ENCODE results near the gene GET4.

The GET4 gene

DNA sequence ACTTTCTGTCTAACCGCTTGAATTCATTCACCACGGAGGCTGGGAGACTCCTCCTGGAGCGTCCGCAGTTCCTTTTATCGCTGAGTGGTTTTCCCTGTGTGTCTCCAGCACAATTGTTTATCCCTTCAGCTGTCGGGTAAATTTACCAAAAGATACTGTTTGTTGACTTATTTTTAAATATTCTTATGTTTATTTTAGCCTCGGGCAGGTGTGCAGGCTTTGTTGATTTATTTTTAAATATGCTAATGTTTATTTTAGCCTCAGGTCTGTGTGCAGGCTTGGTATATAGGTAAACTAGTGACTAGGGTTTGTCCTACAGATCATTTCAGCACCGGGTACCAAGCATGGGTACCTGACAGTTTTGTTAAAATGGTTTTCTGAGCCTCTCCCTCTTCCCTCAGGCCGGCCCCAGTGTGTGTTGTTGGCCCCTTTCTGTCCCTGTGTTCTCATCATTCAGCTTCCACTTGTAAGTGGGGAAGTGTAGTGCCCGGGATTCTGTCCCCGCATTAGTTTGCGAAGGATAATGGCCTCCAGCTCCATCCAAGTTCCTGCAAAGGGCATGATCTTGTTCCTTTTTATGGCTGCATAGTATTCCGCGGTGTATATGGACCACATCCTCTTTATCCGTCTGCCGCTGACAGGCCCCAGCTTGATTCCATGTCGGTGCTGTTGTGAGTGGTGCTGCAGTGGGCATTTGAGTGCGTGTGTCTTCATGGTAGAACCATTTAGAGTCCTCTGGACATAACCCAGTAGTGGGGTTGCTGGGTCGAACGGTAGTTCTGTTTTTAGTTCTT, 5.3 kb downstream of the GET4 start:
- no peak for DNase-seq (ENCODE audit: low read depth)
- H3K4me3 ChIP-seq (ENCODE audit: low read depth, low read length), result no peak overlapping the region
- TF ChIP-seq, protein P1, sequence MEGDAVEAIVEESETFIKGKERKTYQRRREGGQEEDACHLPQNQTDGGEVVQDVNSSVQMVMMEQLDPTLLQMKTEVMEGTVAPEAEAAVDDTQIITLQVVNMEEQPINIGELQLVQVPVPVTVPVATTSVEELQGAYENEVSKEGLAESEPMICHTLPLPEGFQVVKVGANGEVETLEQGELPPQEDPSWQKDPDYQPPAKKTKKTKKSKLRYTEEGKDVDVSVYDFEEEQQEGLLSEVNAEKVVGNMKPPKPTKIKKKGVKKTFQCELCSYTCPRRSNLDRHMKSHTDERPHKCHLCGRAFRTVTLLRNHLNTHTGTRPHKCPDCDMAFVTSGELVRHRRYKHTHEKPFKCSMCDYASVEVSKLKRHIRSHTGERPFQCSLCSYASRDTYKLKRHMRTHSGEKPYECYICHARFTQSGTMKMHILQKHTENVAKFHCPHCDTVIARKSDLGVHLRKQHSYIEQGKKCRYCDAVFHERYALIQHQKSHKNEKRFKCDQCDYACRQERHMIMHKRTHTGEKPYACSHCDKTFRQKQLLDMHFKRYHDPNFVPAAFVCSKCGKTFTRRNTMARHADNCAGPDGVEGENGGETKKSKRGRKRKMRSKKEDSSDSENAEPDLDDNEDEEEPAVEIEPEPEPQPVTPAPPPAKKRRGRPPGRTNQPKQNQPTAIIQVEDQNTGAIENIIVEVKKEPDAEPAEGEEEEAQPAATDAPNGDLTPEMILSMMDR (IDR thresholded peaks at IDR 0.05; ENCODE audit: low read depth, low read length, missing control alignments), result no peak

DNA sequence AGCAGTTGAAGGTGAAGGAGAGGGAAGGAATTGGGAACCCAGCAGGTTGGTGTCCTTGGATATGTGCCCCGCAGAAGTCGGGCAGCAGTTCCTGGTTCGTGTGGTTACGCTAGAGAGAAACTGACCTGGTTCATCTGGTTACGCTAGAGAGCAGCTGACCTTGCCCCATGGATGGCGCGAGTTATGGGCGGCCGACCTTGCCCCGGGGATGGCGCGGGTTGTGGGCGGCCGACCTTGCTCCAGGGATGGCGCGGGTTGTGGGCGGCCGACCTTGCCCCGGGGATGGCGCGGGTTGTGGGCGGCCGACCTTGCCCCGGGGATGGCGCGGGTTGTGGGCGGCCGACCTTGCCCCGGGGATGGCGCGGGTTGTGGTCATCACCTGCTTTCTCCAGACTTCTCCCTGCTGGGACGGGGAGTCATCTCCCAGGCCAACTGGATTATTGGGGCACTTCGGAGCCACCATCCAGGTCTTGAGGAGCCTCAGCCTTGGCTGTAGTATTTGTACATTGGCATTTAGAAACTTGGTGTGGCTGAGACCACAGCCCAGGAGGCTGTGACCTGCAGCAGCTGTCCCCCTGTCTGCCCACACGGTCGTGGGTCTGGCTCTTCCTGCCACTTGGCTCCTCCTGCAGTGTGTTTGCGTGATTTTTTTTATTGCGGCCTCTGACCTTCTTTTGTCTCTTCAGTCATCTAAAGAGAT, 6.1 kb downstream of the GET4 start:
- no peak for DNase-seq (ENCODE audit: low read depth)
- TF ChIP-seq, protein P1 (IDR thresholded peaks at IDR 0.05; ENCODE audit: low read depth, low read length, missing control alignments), result no peak
- H3K4me3 ChIP-seq (ENCODE audit: low read depth, low read length), result no peak overlapping the region

DNA sequence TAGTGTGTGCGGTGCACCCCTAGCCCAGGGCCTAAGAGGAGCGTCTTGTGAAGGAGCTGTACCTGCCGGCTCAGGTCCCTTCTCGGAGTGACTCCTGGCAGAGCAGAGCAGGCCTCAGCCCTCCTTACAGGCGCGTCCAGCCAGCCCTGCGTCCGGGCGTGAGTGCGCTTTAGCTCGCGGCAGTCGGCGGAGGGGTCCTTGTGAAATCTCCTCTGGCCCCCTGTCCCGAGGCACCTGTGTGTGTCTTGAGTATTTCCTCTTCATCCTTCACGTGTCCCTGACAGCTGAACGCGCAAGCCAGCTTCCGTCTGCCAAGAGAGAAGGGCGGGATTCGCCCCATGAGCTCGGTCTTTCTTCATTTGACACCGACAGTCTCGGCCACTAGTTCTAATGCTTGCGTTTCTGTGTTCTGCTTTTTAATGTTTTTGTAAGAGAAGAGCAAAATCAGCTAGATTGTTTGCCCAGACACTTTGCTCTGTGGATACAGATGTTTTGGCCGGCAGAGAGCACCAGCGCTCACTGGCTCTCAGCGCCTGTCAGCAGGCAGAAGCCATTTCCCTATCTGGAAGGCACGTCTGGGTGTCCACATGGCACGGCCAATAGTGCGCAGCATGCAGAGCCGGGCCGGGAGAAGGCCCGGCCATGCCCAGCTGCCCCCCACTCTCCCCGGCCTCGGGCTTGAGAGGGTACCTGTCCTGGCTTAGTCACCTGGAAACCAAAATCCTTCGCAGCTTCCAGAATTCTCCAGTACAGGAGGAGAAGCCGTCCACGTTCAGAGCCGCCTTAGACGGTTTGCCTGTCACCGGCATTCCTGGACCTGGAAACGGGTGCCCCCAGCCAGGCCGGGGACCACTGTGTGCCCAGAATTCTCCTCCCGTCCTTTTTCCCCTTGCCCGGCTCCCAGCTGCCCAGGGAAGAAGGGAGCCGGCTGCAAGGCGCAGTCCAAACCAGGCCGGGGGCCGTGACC, 7.0 kb downstream of the GET4 start:
- DNase-seq (ENCODE audit: low read depth), result no peak
- no peak overlapping the region for H3K4me3 ChIP-seq (ENCODE audit: low read depth, low read length)
- TF ChIP-seq, protein P1 (IDR thresholded peaks at IDR 0.05; ENCODE audit: low read depth, low read length, missing control alignments), result no peak

DNA sequence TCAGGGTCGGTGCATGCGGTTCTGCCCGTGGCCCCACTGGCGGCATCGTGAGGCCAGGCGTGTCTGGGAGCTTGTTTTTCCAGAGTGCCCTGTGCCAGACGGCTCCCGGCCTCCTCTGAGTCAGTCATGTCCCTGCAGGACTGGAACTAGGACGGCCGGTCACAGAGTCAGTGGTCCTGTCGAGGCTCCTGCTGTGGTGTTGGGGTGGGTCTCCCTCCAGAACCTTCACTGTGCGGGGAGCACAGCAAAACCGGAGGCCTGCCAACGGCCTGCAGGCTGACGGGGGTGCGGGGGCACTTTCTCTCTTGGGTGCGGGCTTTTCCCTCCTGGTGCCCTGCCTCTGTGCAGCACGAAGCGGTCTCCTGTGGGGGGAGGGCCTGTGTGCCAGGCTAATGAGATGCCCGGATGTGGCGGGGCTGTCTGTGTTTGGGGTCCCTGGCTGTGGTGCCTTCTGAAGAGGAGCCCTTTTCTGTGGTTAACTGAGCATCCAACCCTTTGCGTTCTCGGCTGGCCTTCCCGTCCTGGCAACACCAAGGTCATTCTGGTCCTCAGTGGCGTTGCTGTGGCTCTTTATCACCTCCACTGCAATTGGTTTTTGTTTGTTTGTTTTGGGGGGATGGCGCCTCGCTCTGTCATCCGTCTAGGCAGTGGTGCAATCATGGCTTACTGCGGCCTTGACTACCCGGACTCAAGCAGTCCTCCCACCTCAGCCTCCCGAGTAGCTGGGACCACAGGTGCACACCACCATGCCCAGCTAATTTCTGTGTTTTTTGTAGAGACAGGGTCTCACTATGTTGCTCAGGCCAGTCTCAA, 8.0 kb downstream of the GET4 start:
- no peak for DNase-seq (ENCODE audit: low read depth)
- no peak overlapping the region for H3K4me3 ChIP-seq (ENCODE audit: low read depth, low read length)
- TF ChIP-seq, protein P1 (IDR thresholded peaks at IDR 0.05; ENCODE audit: low read depth, low read length, missing control alignments), result no peak

DNA sequence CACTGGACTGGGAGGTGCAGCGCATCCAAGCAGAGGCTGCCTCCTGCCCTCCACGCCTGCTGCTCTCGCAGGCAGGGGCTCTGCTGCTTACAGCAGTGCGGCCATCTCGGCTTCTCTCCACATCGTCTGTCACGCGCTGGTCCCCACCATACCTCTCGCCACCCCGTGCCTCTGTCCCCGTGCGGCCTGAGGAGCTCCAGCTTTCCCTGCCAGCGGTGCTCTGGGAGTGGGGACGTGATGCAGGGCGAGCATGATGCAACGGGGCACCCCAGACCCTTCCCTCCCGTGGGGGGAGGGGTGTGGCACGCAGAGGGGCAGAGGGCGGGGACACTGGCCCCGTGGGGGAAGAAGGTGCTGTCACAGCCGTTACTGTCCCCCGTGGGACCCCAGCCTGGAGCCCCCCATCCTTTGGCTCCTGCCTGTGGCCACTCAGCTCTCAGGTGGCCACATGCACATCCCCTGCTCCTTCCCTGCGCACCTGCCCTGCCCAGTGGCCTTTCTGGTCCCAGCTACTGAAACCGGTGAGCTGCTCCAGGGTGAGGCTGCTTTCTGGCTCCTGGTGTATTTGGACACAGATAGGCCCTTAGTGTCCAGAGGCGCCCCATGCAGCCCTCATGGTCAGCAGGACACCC, 9.0 kb downstream of the GET4 start:
- no peak for DNase-seq (ENCODE audit: low read depth)
- TF ChIP-seq, protein P1 (IDR thresholded peaks at IDR 0.05; ENCODE audit: low read depth, low read length, missing control alignments), result no peak
- H3K4me3 ChIP-seq (ENCODE audit: low read depth, low read length), result no peak overlapping the region
